ENCODE data around the gene FBXO4. TPM values are rescaled to one million over a fixed set of nuclear protein-coding genes. Genes with fewer than 3 reads are reported as not detected.

FBXO4 gene
- total RNA-seq, 4 donors from 2014 or later: 7.6 to 16.5 (median 7.9) TPM

DNA sequence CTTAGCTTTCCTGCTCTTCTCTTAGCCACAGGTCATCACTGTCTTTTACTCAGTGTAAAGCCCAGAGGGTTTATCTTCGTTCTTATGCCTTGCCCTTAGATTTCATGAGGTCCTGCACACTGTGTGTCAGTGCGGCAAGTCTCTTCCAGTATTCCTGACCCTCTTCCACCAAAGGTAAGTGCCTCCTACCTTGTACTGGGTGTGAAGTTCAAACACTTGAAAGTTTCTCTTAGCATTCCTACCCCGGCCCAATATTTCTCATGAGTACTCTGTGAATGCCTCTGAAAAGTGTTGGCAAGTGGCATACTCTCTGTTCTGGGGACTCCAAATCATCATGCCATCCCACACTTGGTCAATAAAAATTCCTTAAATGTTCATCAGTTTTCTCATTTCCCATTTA lies 37.4 kb downstream of the FBXO4 start:
- DNase-seq: no peak
- TF ChIP-seq POLR2A (IDR thresholded peaks at IDR 0.05): no peak
- TF ChIP-seq, protein P1, sequence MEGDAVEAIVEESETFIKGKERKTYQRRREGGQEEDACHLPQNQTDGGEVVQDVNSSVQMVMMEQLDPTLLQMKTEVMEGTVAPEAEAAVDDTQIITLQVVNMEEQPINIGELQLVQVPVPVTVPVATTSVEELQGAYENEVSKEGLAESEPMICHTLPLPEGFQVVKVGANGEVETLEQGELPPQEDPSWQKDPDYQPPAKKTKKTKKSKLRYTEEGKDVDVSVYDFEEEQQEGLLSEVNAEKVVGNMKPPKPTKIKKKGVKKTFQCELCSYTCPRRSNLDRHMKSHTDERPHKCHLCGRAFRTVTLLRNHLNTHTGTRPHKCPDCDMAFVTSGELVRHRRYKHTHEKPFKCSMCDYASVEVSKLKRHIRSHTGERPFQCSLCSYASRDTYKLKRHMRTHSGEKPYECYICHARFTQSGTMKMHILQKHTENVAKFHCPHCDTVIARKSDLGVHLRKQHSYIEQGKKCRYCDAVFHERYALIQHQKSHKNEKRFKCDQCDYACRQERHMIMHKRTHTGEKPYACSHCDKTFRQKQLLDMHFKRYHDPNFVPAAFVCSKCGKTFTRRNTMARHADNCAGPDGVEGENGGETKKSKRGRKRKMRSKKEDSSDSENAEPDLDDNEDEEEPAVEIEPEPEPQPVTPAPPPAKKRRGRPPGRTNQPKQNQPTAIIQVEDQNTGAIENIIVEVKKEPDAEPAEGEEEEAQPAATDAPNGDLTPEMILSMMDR (IDR thresholded peaks at IDR 0.05): no peak
- peaks cover 0 to 6% (median 3%) of the 10 kb centered on the region in 4 donors for H3K9me3 ChIP-seq
- no peak overlapping the region for H3K27ac ChIP-seq
- H3K27me3 ChIP-seq: no peaks in the 10 kb centered on the region
- no peaks in the 10 kb centered on the region for H3K36me3 ChIP-seq
- no peak overlapping the region for H3K4me3 ChIP-seq
- no peaks in the 10 kb centered on the region for H3K4me1 ChIP-seq

DNA sequence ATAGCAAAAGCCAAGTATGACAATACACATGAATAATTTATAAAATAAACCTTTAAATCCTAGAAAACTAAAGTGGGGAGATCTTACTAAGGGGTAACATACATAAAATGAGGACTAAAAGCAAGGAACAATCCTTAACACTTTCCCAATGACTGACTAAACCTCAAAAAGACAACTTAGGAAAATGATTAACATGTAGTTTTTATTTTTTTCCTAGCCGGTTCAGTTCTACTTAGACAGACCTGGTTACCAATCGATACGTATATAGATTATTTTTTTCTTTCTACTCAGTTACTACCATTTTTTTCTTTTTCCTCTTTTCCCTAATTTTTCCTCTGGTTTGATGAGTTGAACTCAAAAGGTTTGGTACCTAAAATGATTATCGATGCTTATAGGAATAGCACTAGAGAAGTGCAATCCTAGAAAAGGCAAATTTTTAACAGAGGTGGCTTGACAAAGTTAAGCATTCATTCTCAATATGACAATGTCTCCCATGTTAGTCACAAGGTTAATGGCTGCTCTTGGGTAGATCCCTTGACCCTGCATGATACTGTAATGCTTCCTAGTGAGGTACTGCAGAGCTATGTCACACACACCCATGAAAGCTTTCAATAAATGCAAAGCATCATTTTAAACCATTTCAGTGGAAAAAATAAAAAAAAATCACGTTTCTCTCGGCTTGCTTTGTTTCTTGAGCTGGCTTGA lies 41.5 kb downstream of the FBXO4 start:
- H3K9me3 ChIP-seq: no peaks in the 10 kb centered on the region
- TF ChIP-seq, protein P1 (IDR thresholded peaks at IDR 0.05): no peak
- TF ChIP-seq POLR2A (IDR thresholded peaks at IDR 0.05): no peak
- no peak overlapping the region for H3K27ac ChIP-seq
- H3K4me1 ChIP-seq: no peaks in the 10 kb centered on the region
- no peaks in the 10 kb centered on the region for H3K27me3 ChIP-seq
- no peak for DNase-seq
- no peak overlapping the region for H3K4me3 ChIP-seq
- no peaks in the 10 kb centered on the region for H3K36me3 ChIP-seq

DNA sequence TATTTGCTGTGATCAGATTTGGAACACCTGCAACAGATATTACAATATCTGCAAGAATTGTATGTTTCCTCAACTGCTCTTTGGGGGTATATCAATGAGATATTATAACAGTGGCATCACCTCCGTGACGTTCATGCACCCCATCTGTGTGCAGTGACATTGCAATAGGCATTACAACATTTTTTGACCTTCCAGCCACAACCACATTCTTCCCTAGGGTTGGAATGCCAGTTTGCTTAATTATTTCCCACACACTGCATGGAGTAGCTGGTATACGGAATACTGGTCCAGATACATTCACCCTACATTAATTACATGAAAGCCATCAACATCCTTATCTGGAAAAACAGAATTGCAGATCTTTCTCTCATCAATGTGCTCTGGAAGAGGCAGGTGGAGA lies 42.3 kb downstream of the FBXO4 start:
- TF ChIP-seq, protein P1 (IDR thresholded peaks at IDR 0.05): no peak
- no peak for TF ChIP-seq POLR2A (IDR thresholded peaks at IDR 0.05)
- Histone ChIP-seq H3K36me3 (no peaks in the 10 kb centered on the region), H3K4me1 (no peaks in the 10 kb centered on the region), H3K27ac (no peak overlapping the region), H3K4me3 (no peak overlapping the region), H3K27me3 (no peaks in the 10 kb centered on the region), H3K9me3 (no peaks in the 10 kb centered on the region)
- no peak for DNase-seq

DNA sequence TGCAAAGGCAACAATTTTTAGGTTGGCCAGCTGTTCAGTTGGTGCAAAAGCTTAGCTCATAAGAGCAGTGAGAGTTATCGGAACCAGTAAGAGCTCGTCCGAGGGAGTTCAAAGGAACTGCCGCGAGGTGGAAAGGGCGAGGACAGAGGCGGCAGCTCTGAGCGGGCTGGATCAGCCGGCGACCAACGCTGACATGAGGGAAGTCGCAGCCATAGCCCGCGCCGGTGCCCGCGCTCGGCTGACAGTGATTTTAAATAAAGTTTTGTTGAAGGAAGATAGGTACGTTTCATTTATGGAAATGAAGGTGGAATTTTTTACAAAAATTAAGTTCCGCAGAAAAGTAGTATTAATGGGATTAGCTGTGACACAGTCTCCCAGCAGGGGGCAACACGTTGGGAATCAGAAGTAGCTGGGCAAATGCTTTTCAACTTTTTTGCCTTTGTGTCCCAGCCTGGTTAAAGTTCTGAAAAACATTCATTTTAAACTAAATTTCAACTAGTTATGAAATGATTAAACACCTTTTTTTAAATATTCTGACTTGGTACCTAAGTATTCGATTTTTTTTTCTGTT lies 43.2 kb downstream of the FBXO4 start:
- Histone ChIP-seq H3K9me3 (no peaks in the 10 kb centered on the region), H3K27ac (no peak overlapping the region), H3K4me1 (no peaks in the 10 kb centered on the region), H3K27me3 (no peaks in the 10 kb centered on the region), H3K36me3 (no peaks in the 10 kb centered on the region), H3K4me3 (no peak overlapping the region)
- DNase-seq: no peak
- no peak for TF ChIP-seq POLR2A (IDR thresholded peaks at IDR 0.05)
- TF ChIP-seq, protein P1 (IDR thresholded peaks at IDR 0.05): no peak

DNA sequence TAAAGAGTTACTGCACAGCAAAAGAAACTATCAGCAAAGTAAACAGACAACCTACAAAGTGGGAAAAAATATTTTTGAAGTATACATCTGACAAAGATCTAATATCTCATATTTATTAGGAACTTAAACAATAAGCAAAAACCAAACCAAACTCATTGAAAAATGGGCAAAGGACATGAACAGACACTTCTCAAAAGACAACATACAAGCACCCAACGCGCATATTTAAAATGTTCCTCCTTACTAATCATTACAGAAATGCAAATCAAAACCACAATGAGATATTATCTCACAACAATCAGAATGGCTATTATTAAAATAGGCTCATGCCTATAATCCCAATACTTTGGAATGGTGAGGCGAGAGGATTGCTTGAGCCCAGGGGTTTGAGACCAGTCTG lies 48.0 kb downstream of the FBXO4 start:
- Histone ChIP-seq H3K27me3 (no peaks in the 10 kb centered on the region), H3K9me3 (no peaks in the 10 kb centered on the region), H3K36me3 (no peaks in the 10 kb centered on the region), H3K4me3 (no peak overlapping the region), H3K27ac (no peak overlapping the region), H3K4me1 (no peaks in the 10 kb centered on the region)
- no peak for DNase-seq
- TF ChIP-seq, protein P1 (IDR thresholded peaks at IDR 0.05): no peak
- no peak for TF ChIP-seq POLR2A (IDR thresholded peaks at IDR 0.05)
